GM18507 (cell line): ENCODE measurements around the gene LDAH.
A peak's percentile ranks its signal among the peaks of the same experiment; 100 is the strongest.
"Not testable (repeated sequence)": the region's sequence is repeated elsewhere in the genome, so short reads cannot be mapped to it uniquely, and the experiment has no call there.

Experiments
- DNase-seq: peaks from one replicate; pipeline ENCODE4 v3.0.0; 2011; ENCODE audit warnings: low read depth; ENCODE audit not compliant: insufficient read length; ENCODE audit errors: extremely low spot score
- FAIRE-seq: peaks from 2 replicates; lab custom pipeline; 2011; peaks lifted over from hg19 to GRCh38; lab: Jason Lieb, UNC

Gene LDAH

DNA sequence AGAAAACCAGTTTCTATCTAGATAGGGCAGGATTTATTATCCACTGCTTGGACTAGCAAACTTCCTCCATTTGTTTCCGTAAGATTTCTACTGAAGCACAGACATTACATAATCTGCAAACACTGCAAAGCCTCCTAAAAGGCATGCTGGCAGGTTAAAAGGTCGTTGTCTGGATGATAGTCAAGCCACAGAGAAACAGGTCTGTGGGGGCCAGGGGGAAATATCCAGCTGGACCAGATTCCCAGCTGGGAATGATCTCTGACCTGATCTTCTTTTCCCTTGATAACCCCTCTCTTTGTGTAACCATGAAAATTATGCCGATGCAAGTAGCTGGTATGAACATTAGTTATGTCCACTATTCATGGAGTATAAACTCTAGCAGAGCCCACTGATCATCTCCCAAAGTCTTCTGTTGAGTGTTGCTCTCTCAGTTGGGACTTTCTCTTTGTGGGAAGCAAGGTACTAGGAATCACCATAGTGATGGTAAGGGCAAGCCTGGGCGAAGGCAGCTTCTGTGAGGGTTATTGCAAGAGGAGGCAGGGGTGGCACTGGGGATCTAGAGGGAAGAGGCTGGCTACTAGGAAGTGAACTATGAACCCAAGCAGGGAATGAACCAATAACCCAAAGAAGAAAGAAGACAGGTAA, 94.7 kb downstream of the LDAH start:
- no peak for DNase-seq
- no peak for FAIRE-seq

DNA sequence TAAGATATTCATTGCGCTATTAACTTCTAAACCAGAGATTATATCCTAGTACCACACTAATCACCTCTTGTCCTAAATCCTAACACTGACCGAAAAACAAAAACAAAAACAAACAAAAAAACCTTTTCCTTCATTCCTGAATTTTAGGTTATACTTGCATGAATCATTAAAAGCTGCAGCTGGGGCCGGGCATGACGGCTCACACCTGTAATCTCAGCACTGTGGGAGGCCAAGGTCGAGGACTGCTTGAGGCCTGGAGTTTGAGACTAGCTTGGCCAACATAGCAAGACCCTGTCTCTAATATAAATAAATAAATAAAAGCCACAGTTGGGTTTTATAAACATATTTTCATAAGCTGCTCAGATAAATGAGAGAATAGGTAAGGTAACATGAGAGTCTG, 96.0 kb downstream of the LDAH start:
- no peak for DNase-seq
- no peak for FAIRE-seq

DNA sequence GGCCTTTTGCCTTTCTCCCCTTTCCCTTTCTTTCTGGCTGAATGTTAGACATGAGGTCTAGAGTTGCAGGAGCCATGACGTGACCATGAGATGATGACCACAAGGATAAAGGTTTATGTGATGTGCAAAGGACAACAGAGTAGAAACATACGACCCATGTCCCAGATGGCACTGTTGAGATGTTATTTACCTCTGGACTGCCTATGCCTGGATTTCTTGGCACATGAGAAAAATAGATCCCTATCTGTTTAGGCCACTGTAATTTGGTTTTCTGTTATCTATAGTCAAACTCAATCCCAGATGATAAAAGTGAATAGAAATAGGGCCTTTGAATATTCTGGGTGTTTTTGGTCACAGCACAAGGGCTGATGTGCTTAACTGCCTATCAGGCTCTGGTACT, 97.1 kb downstream of the LDAH start:
- DNase-seq = no peak
- FAIRE-seq = no peak

DNA sequence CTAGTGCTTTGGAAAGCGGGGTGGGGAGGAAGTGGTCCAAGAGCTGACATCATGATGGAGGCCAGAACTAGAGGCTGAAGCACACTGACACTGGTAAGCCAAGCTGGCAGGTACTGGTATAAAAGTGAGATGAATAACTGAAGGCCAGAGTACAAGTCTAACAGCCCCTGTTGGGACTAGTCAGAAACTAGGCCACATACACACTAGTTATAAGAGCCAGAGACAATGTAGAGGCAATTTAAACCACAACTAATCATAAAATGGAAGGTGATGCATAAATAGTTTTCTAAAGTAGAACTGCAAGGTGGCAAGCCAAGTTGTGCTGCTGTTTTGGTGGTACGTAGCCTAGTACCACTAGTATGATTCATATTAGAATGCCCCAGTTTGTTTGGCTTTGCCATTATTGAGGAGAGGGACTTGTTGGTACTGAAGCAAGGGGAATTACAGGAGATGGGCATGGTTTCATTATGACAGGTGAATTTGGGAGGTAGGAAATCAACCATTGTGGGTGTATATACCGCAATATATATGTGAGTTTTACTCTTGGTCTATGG, 98.3 kb downstream of the LDAH start:
- no peak for FAIRE-seq

DNA sequence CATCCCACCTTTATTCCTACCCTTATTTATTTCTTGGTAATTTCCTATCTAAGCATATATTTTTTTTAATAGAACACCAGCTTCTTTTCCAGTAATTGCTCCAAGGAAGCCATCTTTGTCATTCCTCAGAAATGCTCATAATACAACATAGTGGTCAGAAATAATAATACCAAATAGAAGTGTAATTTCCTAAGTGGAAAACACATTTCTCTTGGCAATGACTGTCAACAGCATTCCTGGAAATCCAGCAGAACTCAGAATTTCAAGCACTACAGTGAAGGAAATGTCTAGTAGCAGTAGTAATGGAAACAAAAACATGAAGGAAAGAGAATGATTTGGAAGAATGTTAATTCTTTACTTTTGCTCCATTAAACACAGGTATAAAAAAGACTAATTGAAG, 99.4 kb downstream of the LDAH start:
- no peak for FAIRE-seq
- DNase-seq = no peak

More for the DNA sequence above, 98.3 kb downstream of the LDAH start:
- no peak for DNase-seq

DNA sequence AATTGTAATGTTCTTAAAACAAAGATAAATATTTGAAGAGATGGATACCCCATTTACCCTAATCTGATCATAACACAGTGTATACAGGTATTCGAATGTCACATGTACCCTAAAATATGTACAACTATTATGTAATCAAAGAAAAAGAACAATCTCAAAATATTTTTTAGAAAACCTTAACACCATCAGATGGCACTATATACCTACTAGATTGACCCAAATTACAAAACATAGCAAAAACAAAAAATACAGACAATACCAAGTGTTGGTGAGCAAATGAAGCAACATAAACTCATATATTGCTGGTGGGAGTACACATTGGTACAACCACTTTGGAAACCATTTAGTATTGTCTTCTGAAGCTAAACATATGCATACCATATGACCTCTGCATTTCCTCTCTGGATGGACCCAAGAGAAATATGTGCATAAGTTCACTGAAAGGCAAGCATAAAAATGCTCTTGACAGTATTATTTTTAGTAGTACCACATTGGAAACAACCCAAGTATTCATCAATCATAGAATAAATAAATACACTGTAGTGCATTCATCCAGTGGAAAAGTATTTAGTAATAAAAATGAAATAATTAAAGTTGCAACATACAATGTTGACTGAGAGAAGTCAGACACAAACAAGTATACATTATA, 100.2 kb downstream of the LDAH start:
- no peak for DNase-seq
- no peak for FAIRE-seq

DNA sequence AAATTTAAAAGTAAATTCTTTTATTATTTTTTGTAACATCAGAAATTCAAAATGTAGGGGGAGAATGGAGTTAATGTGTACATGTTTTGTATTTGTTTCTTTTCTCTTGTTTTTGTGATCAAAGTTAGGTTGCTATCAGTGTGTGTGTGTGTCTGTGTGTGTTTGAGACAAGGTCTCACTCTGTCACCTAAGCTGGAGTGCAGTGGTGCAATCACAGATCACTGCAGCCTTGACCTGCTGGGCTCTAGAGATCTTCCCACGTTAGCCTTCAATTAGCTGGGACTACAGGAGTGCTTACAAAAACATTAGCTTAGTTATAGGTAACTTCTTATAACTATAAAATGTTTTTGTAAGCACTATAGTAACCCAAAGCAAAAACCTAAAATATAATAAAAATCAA, 105.3 kb downstream of the LDAH start:
- FAIRE-seq (no peak), DNase-seq (no peak)

DNA sequence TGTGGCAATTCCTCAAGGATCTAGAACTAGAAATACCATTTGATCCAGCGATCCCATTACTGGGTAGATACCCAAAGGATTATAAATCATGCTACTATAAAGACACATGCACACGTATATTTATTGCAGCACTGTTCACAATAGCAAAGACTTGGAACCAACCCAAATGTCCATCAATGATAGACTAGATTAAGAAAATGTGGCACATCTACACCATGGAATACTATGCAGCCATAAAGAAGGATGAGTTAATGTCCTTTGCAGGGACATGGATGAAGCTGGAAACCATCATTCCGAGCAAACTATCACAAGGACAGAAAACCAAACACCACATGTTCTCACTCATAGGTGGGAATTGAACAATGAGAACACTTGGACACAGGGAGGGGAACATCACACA, 106.7 kb downstream of the LDAH start:
- DNase-seq, FAIRE-seq: not testable (repeated sequence)

DNA sequence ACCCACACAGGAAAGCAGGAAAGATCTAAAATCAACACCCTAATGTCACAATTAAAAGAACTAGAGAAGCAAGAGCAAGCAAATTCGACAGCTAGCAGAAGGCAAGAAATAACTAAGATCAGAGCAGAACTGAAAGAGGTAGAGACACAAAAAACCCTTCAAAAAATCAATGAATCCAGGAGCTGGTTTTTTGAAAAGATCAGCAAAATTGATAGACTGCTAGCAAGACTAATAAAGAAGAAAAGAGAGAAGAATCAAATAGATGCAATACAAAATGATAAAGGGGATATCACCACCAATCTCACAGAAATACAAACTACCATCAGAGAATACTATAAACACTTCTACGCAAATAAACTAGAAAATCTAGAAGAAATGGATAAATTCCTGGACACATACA, 108.5 kb downstream of the LDAH start:
- not testable (repeated sequence) for FAIRE-seq, DNase-seq

DNA sequence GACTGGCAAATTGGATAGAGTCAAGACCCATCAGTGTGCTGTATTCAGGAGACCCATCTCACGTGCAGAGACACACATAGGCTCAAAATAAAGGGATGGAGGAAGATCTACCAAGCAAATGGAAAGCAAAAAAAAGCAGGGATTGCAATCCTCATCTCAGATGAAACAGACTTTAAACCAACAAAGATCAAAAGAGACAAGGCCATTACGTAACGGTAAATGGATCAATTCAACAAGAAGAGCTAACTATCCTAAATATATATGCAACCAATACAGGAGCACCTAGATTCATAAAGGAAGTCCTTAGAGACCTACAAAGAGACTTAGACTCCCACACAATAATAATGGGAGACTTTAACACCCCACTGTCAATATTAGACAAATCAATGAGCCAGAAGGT, 109.3 kb downstream of the LDAH start:
- DNase-seq, FAIRE-seq: not testable (repeated sequence)

DNA sequence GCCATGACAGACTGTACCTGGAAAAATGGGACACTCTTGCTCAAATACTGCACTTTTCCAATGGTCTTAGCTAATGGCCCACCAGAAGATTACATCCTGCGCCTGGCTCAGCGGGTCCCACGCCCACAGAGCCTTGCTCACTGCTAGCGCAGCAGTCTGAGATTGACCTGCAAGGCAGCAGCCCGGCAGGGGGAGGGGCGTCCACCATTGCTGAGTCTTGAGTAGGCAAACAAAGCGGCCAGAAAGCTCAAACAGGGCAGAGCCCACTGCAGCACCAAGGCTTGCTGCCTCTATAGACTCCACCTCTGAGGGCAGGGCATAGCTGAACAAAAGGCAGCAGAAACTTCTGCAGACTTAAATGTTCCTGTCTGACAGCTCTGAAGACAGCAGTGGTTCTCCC, 111.3 kb downstream of the LDAH start:
- not testable (repeated sequence) for DNase-seq

DNA sequence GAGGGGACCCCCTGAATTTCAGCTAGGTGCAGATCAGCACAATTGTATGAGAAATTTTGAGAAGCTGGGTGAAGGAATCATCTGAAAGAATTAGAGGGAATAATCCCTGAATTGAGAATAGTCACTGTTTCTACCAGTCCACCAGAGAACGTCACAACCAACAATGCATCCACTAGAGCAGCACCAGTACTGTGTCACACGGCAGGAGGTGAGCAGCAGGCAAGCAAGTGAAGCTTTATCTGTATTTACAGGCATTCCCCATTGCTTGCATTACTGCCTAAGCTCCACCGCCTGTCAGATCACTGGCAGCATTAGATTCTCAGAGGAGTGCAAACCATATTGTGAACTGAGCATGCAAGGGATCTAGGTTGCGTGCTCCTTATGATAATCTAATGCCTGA, 115.3 kb downstream of the LDAH start:
- DNase-seq (no peak), FAIRE-seq (no peak)

More for the DNA sequence above, 111.3 kb downstream of the LDAH start:
- not testable (repeated sequence) for FAIRE-seq

DNA sequence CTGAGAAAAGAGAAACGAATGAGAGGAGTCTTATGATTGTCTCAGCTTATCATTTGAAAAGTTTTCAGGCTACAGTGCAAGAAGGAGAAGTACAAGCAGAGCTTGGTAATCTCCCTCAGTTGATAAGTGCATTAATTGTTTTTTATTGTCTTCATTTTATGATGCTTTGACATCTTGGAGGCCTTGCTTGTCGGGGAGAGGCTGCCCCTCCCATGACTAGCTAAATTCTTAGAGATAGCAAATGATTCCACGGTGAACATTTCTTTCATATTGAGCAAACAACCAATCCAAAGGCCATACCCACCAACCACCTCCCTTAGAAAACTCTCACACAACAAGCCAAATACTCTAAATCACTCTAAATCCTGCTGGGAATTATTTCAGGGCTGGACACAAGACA, 116.1 kb downstream of the LDAH start:
- FAIRE-seq = no peak

DNA sequence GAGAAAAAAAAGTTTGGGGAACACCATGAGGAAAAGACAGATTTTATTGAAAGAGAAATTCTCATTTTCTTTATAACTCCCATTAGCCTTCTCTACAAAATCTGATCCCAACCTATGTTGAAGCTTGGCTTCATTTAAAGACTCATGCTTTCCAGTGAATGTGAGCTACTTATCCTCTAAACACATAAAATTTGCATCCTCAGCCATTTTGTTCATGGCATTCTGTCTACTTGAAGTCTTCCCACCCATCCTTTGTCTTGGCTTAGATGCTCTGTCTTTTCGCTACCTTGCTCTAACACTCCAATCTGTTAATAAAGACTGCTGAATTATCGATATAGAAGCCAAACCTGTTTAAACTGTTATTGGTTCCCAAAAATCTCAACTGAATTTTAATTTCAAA, 116.7 kb downstream of the LDAH start:
- DNase-seq = no peak
- FAIRE-seq = no peak

More for the DNA sequence above, 116.1 kb downstream of the LDAH start:
- no peak for DNase-seq

DNA sequence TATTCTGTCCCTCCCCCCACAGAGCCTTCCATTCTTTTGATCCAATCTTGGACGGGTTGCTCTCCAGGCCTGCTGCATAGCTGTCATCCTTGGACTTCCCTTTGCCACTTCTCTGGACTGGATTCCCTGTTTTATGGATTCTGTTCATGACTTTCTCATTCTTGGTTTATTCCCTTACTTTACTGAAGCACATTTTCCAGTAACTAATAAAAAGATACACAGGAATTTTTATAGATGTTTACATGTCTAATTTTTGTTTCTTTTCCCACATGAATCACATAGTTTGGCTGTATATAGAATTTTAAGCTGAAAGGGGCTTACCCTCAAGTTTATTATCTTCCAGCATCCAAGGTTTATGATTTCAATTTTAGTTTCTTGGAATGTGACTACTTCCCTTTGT, 118.0 kb downstream of the LDAH start:
- no peak for FAIRE-seq
- DNase-seq = no peak

DNA sequence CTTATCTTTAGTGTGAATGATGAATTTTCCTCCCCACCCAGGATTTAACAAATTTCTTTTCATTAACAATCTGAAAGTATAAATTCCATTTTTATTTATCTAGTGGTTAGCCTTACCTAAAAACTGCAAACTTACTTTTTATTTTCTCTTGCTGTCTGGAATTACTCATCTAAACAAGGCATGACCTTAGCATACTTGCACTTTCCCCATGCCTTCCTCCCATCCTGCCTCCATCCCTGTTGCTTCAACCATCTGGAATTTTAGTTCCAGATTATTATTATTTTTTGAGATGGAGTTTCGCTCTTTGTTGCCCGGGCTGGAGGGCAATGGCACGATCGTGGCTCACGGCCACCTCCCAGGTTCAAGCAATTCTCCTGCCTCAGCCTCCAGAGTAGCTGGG, 120.3 kb downstream of the LDAH start:
- no peak for DNase-seq

DNA sequence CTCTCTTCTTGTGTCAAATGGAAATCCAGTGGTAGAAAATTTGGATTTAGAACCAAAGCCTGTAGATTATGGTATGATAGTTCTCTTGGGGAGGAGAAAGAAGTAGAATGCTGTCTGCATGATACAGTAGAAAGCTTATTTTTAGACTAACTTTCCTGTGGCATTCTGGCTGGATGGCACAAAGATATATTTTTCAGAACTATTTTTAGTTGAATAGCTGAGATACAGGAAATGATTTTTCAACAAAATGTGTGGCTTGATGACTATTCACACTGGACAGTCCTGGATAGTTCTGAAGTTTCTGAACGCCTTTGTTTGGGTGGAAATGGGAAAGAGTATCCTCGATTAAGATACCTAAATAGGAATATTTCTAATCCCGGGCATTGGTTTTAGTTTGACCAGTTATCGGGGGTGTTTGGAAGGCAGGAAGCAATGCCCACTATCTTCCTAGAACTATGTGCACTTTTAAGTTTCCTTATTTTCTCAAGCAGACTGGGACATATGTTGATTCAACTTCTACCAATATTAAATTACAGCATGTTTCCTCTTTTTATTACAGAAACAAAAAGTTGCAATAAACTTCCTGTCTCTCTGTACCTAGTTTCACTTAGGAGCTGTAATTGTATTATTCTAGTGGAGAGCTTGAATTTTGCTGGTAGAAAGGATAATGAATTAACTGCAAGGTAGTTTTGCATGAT, 123.8 kb downstream of the LDAH start:
- DNase-seq = no peak
- FAIRE-seq = peak; percentile 50

More for the DNA sequence above, 120.3 kb downstream of the LDAH start:
- FAIRE-seq = no peak

DNA sequence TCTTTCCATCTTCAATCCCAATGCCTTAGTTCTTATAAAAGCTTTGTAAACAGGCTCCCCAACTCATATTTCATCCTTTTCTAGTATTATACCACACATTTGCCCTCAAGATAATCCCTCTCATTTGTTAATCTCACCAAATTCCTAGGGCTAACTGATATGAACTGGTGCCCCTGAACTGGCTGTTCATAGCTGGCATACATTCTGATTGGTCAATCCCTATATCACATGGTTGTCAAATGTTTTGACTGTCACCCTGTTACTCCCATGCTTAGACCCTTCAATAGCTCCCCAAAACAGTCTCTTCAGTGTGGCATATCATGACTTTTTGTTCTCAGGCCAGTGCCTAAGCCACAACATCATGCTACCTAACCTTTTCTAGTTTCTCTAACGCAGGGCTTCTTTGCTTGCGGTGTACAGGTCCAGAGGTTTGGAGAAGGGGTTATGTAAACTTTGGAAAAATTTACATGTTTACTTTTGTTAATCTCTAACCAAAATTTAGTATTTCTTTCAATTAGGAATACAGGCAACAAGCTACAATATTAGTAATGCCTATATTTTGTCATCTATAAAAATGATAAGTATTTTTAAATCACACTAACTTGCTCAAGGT, 125.5 kb downstream of the LDAH start:
- no peak for FAIRE-seq
- no peak for DNase-seq

DNA sequence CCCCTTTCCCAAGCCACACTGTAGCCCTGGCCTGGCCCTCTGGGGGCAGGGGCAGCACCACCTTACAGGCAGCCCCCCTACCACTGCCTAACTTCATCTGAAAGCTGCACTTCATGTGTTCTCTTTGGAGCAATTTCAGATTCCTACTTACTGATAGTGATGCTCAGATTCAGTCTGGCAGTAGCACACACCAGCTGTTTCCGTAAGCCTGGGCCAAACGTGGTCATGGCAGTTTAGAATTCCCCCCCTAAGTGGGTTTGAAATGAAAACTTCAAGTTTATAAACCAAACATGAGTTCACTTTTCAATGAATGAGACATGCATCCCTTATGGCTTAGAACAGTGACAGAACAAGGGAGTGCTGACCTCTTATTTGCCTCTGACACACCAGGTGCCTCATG, 126.5 kb downstream of the LDAH start:
- FAIRE-seq (no peak), DNase-seq (no peak)

DNA sequence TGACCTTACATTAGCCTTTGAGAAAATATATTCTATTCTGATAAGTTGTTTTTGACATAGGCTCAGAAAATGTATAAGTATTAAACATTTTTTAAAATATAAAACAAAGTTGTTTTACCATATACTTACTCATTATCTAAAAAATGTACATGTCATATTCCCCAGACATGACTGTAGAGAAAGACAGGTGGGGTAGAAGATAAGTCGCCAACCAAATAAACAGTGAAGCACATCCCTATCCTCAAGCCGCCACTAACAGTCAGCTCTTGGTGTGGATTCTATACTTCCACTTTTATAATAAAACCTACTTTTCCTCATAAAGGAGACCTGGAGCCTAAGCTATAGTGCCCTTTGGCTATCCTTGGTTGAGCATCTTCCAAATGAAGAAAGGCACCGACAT, 129.6 kb downstream of the LDAH start:
- FAIRE-seq = no peak
- no peak for DNase-seq
